IPS-18a (cell line): Measurements from ENCODE around the gene TMEM258.

Experiments
- H3K27ac ChIP-seq: one replicate; pipeline ENCODE4 v1.5.1; 2013; ENCODE audit warnings: low read length
- H3K27me3 ChIP-seq: one replicate; pipeline ENCODE4 v1.6.1; 2013; ENCODE audit warnings: mild to moderate bottlenecking, low read length; ENCODE audit not compliant: control insufficient read depth, insufficient read depth
- H3K36me3 ChIP-seq: one replicate; pipeline ENCODE4 v1.6.1; 2013; ENCODE audit warnings: low read depth, low read length; ENCODE audit not compliant: control insufficient read depth
- H3K4me1 ChIP-seq: one replicate; pipeline ENCODE4 v1.6.1; 2013; ENCODE audit warnings: low read depth, low read length; ENCODE audit not compliant: control insufficient read depth
- H3K4me3 ChIP-seq: one replicate; pipeline ENCODE4 v1.5.1; 2013; ENCODE audit warnings: low read length
- H3K9ac ChIP-seq: one replicate; pipeline ENCODE4 v1.6.1; 2013; ENCODE audit warnings: mild to moderate bottlenecking, low read length, moderate library complexity
- H3K9me3 ChIP-seq: one replicate; pipeline ENCODE4 v1.6.1; 2013; ENCODE audit warnings: low read depth, low read length; ENCODE audit not compliant: control insufficient read depth

The TMEM258 gene

GRCh38 chr11:61751384-61751783 is 41.0 kb downstream of the TMEM258 start:
- H3K4me1 ChIP-seq, result peaks cover 24% of the 10 kb centered on the region
- no peak overlapping the region for H3K27ac ChIP-seq
- H3K9ac ChIP-seq, result no peak overlapping the region
- no peak overlapping the region for H3K4me3 ChIP-seq
- no peaks in the 10 kb centered on the region for H3K36me3 ChIP-seq
- peaks cover 39% of the 10 kb centered on the region for H3K27me3 ChIP-seq
- H3K9me3 ChIP-seq, result no peaks in the 10 kb centered on the region

GRCh38 chr11:61750631-61751273 is 41.6 kb downstream of the TMEM258 start:
- Histone ChIP-seq H3K27me3 (peaks cover 39% of the 10 kb centered on the region), H3K4me3 (no peak overlapping the region), H3K27ac (no peak overlapping the region), H3K9ac (no peak overlapping the region), H3K9me3 (no peaks in the 10 kb centered on the region), H3K4me1 (peaks cover 19% of the 10 kb centered on the region), H3K36me3 (no peaks in the 10 kb centered on the region)

- H3K9me3 ChIP-seq, result no peaks in the 10 kb centered on the region
- peak overlapping the region; percentile 15 for H3K4me3 ChIP-seq
Measured at GRCh38 chr11:61749591-61750217, 42.7 kb downstream of the TMEM258 start.

GRCh38 chr11:61747967-61748285 is 44.5 kb downstream of the TMEM258 start:
- no peaks in the 10 kb centered on the region for H3K9me3 ChIP-seq
- no peaks in the 10 kb centered on the region for H3K36me3 ChIP-seq
- no peak overlapping the region for H3K27ac ChIP-seq
- H3K9ac ChIP-seq, result no peak overlapping the region
- H3K4me3 ChIP-seq, result no peak overlapping the region
- peaks cover 16% of the 10 kb centered on the region for H3K4me1 ChIP-seq
- H3K27me3 ChIP-seq, result peaks cover 26% of the 10 kb centered on the region

More at GRCh38 chr11:61749591-61750217, 42.7 kb downstream of the TMEM258 start:
- Histone ChIP-seq H3K27me3 (peaks cover 39% of the 10 kb centered on the region), H3K4me1 (peaks cover 19% of the 10 kb centered on the region), H3K27ac (no peak overlapping the region), H3K36me3 (no peaks in the 10 kb centered on the region), H3K9ac (no peak overlapping the region)

GRCh38 chr11:61747192-61747966 is 45.0 kb downstream of the TMEM258 start:
- Histone ChIP-seq H3K9me3 (no peaks in the 10 kb centered on the region), H3K27me3 (peaks cover 23% of the 10 kb centered on the region), H3K36me3 (no peaks in the 10 kb centered on the region), H3K9ac (no peak overlapping the region), H3K4me1 (peaks cover 16% of the 10 kb centered on the region), H3K4me3 (no peak overlapping the region), H3K27ac (no peak overlapping the region)

- Histone ChIP-seq H3K27ac (no peak overlapping the region), H3K4me1 (peaks cover 16% of the 10 kb centered on the region), H3K36me3 (peaks cover 3% of the 10 kb centered on the region), H3K4me3 (no peak overlapping the region), H3K9ac (no peak overlapping the region), H3K9me3 (no peaks in the 10 kb centered on the region), H3K27me3 (peaks cover 18% of the 10 kb centered on the region)
Measured at GRCh38 chr11:61746442-61747191, 45.8 kb downstream of the TMEM258 start.

- Histone ChIP-seq H3K9me3 (no peaks in the 10 kb centered on the region), H3K27ac (no peak overlapping the region), H3K4me1 (peaks cover 16% of the 10 kb centered on the region), H3K36me3 (peaks cover 3% of the 10 kb centered on the region), H3K27me3 (peaks cover 11% of the 10 kb centered on the region), H3K9ac (no peak overlapping the region), H3K4me3 (no peak overlapping the region)
Measured at GRCh38 chr11:61745781-61746441, 46.5 kb downstream of the TMEM258 start.

GRCh38 chr11:61744609-61745156 is 47.7 kb downstream of the TMEM258 start:
- no peak overlapping the region for H3K27ac ChIP-seq
- no peak overlapping the region for H3K9ac ChIP-seq
- no peak overlapping the region for H3K4me3 ChIP-seq
- peaks cover 8% of the 10 kb centered on the region for H3K27me3 ChIP-seq
- H3K9me3 ChIP-seq, result no peaks in the 10 kb centered on the region
- H3K36me3 ChIP-seq, result peaks cover 3% of the 10 kb centered on the region
- peaks cover 10% of the 10 kb centered on the region for H3K4me1 ChIP-seq

- peaks cover 6% of the 10 kb centered on the region for H3K4me1 ChIP-seq
- H3K27me3 ChIP-seq, result peaks cover 6% of the 10 kb centered on the region
- H3K4me3 ChIP-seq, result no peak overlapping the region
- H3K27ac ChIP-seq, result no peak overlapping the region
- peaks cover 3% of the 10 kb centered on the region for H3K36me3 ChIP-seq
- no peaks in the 10 kb centered on the region for H3K9me3 ChIP-seq
- H3K9ac ChIP-seq, result no peak overlapping the region
Measured at GRCh38 chr11:61744181-61744580, 48.2 kb downstream of the TMEM258 start.

- Histone ChIP-seq H3K27ac (no peak overlapping the region), H3K9me3 (no peaks in the 10 kb centered on the region), H3K4me1 (peaks cover 3% of the 10 kb centered on the region), H3K27me3 (peaks cover under 1% of the 10 kb centered on the region), H3K9ac (no peak overlapping the region), H3K36me3 (peaks cover 3% of the 10 kb centered on the region), H3K4me3 (no peak overlapping the region)
Measured at GRCh38 chr11:61743486-61744095, 48.8 kb downstream of the TMEM258 start.
